ENCODE data around the gene RAD51B. TPM values are rescaled to one million over a fixed set of nuclear protein-coding genes. Genes with fewer than 3 reads are reported as not detected.
"Not testable (repeated sequence)": the region's sequence is repeated elsewhere in the genome, so short reads cannot be mapped to it uniquely, and the experiment has no call there.

Gene RAD51B
- total and polyA plus RNA-seq, 4 donors: 2.5 to 95.0 (median 9.6) TPM

DNA sequence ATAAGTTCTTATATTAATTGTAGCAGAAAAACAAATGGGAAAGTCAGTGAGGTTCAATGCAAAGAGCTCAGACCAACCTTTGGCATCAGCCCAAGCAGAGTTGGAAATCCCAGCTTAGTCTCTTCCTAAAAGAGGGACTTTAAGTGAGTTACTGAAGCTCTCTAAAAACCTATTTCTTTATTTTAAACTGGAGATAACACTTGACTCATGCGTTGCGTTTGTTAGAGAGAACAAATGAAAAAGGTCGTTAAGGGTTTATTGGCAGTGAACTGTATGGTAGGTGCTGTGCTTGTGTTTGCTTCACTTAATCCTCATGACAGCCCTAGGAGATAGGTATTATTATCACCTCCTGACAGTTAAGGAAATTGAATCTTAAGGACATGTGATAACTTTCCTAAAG lies 396.5 kb downstream of the RAD51B start:
- no peaks in the 10 kb centered on the region for H3K36me3 ChIP-seq (ENCODE audit: control insufficient read depth in 4 of 4, insufficient read depth in 4 of 4, low read length in 4 of 4)
- 68 to 86% methylated on average over 3 of the region's 3 CpGs for WGBS, 2 donors
- no peak overlapping the region for H3K9ac ChIP-seq (ENCODE audit: insufficient read depth in 1 of 2, low read length in 2 of 2)
- no peaks in the 10 kb centered on the region for H3K9me3 ChIP-seq (ENCODE audit: control insufficient read depth in 4 of 4, insufficient read depth in 3 of 4, low read length in 3 of 4)
- H3K27ac ChIP-seq (ENCODE audit: low read depth in 1 of 2, low read length in 1 of 2): no peak overlapping the region
- TF ChIP-seq, protein P1, sequence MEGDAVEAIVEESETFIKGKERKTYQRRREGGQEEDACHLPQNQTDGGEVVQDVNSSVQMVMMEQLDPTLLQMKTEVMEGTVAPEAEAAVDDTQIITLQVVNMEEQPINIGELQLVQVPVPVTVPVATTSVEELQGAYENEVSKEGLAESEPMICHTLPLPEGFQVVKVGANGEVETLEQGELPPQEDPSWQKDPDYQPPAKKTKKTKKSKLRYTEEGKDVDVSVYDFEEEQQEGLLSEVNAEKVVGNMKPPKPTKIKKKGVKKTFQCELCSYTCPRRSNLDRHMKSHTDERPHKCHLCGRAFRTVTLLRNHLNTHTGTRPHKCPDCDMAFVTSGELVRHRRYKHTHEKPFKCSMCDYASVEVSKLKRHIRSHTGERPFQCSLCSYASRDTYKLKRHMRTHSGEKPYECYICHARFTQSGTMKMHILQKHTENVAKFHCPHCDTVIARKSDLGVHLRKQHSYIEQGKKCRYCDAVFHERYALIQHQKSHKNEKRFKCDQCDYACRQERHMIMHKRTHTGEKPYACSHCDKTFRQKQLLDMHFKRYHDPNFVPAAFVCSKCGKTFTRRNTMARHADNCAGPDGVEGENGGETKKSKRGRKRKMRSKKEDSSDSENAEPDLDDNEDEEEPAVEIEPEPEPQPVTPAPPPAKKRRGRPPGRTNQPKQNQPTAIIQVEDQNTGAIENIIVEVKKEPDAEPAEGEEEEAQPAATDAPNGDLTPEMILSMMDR (IDR thresholded peaks at IDR 0.05; ENCODE audit: control extremely low read depth, extremely low read depth): no peak
- H3K27me3 ChIP-seq (ENCODE audit: control insufficient read depth in 3 of 3, insufficient read depth in 3 of 3, low read length in 2 of 3): no peaks in the 10 kb centered on the region
- DNase-seq (no peak), ATAC-seq (ENCODE audit: insufficient read depth, low FRiP score) (no peak)
- H3K4me3 ChIP-seq: no peak overlapping the region
- H3K4me1 ChIP-seq (ENCODE audit: control insufficient read depth in 5 of 5, insufficient read depth in 5 of 5, low read length in 5 of 5): peaks cover 2 to 24% (median 13%) of the 10 kb centered on the region in 5 donors

DNA sequence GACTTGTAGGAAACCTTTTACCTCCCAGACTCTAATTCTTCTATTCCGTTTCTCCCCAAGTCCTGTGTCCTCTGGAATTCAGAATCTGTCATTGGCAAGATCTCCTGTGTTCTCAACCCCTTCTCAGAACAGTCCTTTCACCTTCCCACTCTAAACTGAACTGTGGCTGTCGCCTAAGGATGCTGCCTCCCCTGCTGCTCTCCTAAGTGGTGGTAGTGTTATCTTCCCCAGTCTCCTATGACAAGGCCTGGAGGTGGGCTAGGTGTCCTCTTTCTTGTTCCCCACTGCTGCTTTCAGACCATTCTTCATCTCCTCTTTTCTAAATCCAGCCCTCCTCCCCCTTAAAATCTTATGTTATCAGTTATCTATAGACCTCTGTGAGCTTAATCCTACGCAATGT lies 397.4 kb downstream of the RAD51B start:
- H3K4me1 ChIP-seq (ENCODE audit: control insufficient read depth in 5 of 5, insufficient read depth in 5 of 5, low read length in 5 of 5): peaks cover 2 to 22% (median 8%) of the 10 kb centered on the region in 5 donors
- no peaks in the 10 kb centered on the region for H3K27me3 ChIP-seq (ENCODE audit: control insufficient read depth in 3 of 3, insufficient read depth in 3 of 3, low read length in 2 of 3)
- TF ChIP-seq, protein P1 (IDR thresholded peaks at IDR 0.05; ENCODE audit: control extremely low read depth, extremely low read depth): no peak
- H3K36me3 ChIP-seq (ENCODE audit: control insufficient read depth in 4 of 4, insufficient read depth in 4 of 4, low read length in 4 of 4): no peaks in the 10 kb centered on the region
- H3K9me3 ChIP-seq (ENCODE audit: control insufficient read depth in 4 of 4, insufficient read depth in 3 of 4, low read length in 3 of 4): no peaks in the 10 kb centered on the region
- DNase-seq (no peak), ATAC-seq (ENCODE audit: insufficient read depth, low FRiP score) (no peak)
- no peak overlapping the region for H3K9ac ChIP-seq (ENCODE audit: insufficient read depth in 1 of 2, low read length in 2 of 2)
- H3K4me3 ChIP-seq: no peak overlapping the region
- H3K27ac ChIP-seq (ENCODE audit: low read depth in 1 of 2, low read length in 1 of 2): no peak overlapping the region
- WGBS, 2 donors: 98 to 100% methylated on average over 3 of the region's 3 CpGs

DNA sequence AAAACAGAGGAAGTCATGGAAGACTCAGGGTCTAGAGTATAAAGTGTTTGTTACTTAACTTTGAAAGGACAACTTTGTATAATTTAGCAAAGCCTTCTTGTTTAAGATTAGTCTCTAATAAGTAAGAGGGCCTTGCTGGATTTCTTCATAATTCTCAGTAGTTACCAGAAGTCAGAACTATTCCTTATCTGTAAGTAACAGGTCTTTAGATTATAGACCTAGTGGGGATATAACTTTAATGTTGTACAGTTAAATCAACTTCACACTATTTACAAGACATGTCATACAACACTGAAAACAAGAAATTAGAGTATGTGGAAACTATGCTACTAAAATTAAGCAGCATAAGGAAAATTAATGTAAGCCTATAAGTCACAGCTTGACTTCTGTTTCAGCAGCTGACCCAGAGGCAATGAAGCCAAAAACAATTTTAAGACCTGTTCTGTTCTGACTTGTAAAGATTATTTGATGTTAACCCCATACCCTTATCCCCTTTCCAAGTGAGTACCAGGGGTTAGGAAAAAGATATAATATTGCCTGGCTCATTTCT lies 398.3 kb downstream of the RAD51B start:
- Histone ChIP-seq H3K27ac (ENCODE audit: low read depth in 1 of 2, low read length in 1 of 2) (no peak overlapping the region), H3K4me1 (ENCODE audit: control insufficient read depth in 5 of 5, insufficient read depth in 5 of 5, low read length in 5 of 5) (peaks cover 2 to 22% (median 8%) of the 10 kb centered on the region in 5 donors), H3K36me3 (ENCODE audit: control insufficient read depth in 4 of 4, insufficient read depth in 4 of 4, low read length in 4 of 4) (no peaks in the 10 kb centered on the region), H3K27me3 (ENCODE audit: control insufficient read depth in 3 of 3, insufficient read depth in 3 of 3, low read length in 2 of 3) (no peaks in the 10 kb centered on the region), H3K9ac (ENCODE audit: insufficient read depth in 1 of 2, low read length in 2 of 2) (no peak overlapping the region), H3K9me3 (ENCODE audit: control insufficient read depth in 4 of 4, insufficient read depth in 3 of 4, low read length in 3 of 4) (no peaks in the 10 kb centered on the region), H3K4me3 (no peak overlapping the region)
- ATAC-seq (ENCODE audit: insufficient read depth, low FRiP score): no peak
- peak in 1 of 3 donors; percentile 30 for DNase-seq
- TF ChIP-seq, protein P1 (IDR thresholded peaks at IDR 0.05; ENCODE audit: control extremely low read depth, extremely low read depth): no peak

DNA sequence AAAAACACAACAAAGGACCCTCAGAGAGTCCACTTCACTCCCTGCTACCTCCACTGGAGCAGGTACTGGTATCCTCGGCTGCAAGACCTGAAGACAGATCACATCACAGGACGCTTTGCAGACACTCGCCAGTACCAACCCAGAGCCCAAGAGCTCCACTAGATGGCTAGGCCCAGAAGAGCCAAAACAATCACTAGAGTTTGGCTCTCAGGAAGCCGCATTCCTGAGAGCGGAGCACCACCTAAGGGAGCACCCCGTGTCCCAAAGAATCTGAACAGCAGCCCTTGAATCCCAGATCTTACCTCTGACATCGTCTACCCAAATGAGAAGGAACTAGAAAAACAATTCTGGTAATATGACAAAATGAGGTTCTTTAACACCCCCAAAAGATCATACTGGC lies 399.8 kb downstream of the RAD51B start:
- no peak overlapping the region for H3K9ac ChIP-seq (ENCODE audit: insufficient read depth in 1 of 2, low read length in 2 of 2)
- no peaks in the 10 kb centered on the region for H3K36me3 ChIP-seq (ENCODE audit: control insufficient read depth in 4 of 4, insufficient read depth in 4 of 4, low read length in 4 of 4)
- peaks cover 0 to 21% (median 12%) of the 10 kb centered on the region in 5 donors for H3K4me1 ChIP-seq (ENCODE audit: control insufficient read depth in 5 of 5, insufficient read depth in 5 of 5, low read length in 5 of 5)
- 89 to 90% methylated on average over 7 of the region's 7 CpGs for WGBS, 2 donors
- no peak overlapping the region for H3K4me3 ChIP-seq
- DNase-seq (no peak), ATAC-seq (ENCODE audit: insufficient read depth, low FRiP score) (no peak)
- H3K9me3 ChIP-seq (ENCODE audit: control insufficient read depth in 4 of 4, insufficient read depth in 3 of 4, low read length in 3 of 4): no peaks in the 10 kb centered on the region
- TF ChIP-seq, protein P1 (IDR thresholded peaks at IDR 0.05; ENCODE audit: control extremely low read depth, extremely low read depth): no peak
- H3K27ac ChIP-seq (ENCODE audit: low read depth in 1 of 2, low read length in 1 of 2): no peak overlapping the region
- no peaks in the 10 kb centered on the region for H3K27me3 ChIP-seq (ENCODE audit: control insufficient read depth in 3 of 3, insufficient read depth in 3 of 3, low read length in 2 of 3)

DNA sequence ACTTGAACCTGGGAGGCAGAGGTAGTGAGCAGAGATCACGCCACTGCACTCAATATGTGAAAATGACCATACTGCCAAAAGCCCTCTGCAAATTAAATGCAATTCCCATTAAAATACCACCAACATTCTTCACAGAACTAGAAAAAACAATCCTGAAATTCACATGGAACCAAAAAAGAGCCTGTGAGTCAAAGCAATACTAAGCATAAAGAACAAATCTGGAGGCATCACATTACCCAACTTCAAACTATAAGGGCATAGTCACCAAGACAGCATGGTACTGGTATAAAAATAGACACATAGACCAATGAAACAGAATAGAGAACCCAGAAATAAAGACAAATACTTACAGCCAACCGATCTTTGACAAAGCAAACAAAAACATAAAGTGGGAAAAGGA lies 401.5 kb downstream of the RAD51B start:
- peaks cover 0 to 17% (median 8%) of the 10 kb centered on the region in 5 donors for H3K4me1 ChIP-seq (ENCODE audit: control insufficient read depth in 5 of 5, insufficient read depth in 5 of 5, low read length in 5 of 5)

More for the DNA sequence above, 401.5 kb downstream of the RAD51B start:
- not testable (repeated sequence) for DNase-seq; H3K4me3 ChIP-seq; H3K27ac ChIP-seq (ENCODE audit: low read depth in 1 of 2, low read length in 1 of 2); H3K36me3 ChIP-seq (ENCODE audit: control insufficient read depth in 4 of 4, insufficient read depth in 4 of 4, low read length in 4 of 4); H3K27me3 ChIP-seq (ENCODE audit: control insufficient read depth in 3 of 3, insufficient read depth in 3 of 3, low read length in 2 of 3); H3K9me3 ChIP-seq (ENCODE audit: control insufficient read depth in 4 of 4, insufficient read depth in 3 of 4, low read length in 3 of 4); ATAC-seq (ENCODE audit: insufficient read depth, low FRiP score); H3K9ac ChIP-seq (ENCODE audit: insufficient read depth in 1 of 2, low read length in 2 of 2)
- 96% methylated on average over 2 of the region's 2 CpGs for WGBS, 2 donors
